LNCAP (cell line): ENCODE results near the gene TMEM125.

ENCODE experiments used
- CTCF ChIP-seq: fragments of 450-650 bp; IDR thresholded peaks from 2 replicates; pipeline ENCODE4 v1.5.1; 2017; ENCODE audit warnings: mild to moderate bottlenecking

TMEM125 gene

GRCh38 chr1:43292216-43292615, 22.4 kb downstream of the TMEM125 start:
- no peak for TF ChIP-seq CTCF

GRCh38 chr1:43292679-43293078, 22.9 kb downstream of the TMEM125 start:
- TF ChIP-seq CTCF: no peak

- no peak for TF ChIP-seq CTCF
These were observed 23.4 kb downstream of the TMEM125 start for GRCh38 chr1:43293176-43293575.

- no peak for TF ChIP-seq CTCF
These were observed 24.3 kb downstream of the TMEM125 start for GRCh38 chr1:43293896-43294760.

GRCh38 chr1:43294761-43295160, 25.0 kb downstream of the TMEM125 start:
- TF ChIP-seq CTCF: no peak

GRCh38 chr1:43296207-43296606, 26.4 kb downstream of the TMEM125 start:
- no peak for TF ChIP-seq CTCF

- no peak for TF ChIP-seq CTCF
These were observed 28.3 kb downstream of the TMEM125 start for GRCh38 chr1:43298055-43298454.
